ENCODE results near the gene ROR2. TPM values are rescaled to one million over a fixed set of nuclear protein-coding genes. Genes with fewer than 3 reads are reported as not detected.

ROR2 gene
- total and polyA plus RNA-seq, 7 donors, result 0.46 to 81.7 (median 51.4) TPM

DNA sequence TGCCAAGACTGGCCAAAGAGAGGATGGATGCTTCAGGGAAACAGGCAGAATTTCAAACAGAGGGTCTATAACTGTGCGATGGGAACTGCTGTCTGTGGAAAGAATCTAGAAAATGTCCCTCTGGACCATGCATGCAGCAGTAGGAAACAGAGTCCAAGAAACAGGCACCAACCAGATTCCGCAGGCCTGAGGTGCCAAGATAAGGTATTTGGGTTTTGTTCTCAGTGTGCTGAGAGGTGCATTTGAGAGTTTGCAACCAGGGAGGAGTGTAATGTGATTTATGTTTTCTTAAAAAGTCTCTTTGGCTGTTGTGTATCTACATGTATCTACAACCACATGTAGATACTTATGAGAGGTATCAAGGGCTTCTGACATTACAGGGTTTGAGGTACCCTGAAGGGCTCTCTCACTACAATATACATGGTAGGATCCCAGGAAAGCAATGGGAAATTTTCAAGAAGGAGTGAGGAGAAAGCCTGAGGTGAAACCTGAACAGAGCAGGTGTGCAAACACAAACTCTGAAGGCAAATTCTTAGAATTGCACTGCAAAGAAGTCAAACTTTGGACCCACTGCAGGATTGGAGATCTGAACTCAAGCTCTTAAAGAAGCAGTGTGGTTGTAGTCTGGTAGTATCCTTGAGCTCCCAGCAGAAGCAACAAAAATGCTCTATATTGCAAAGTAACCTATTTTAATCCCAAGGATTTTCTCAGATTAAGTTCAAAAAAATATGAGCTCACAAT, 343.6 kb downstream of the ROR2 start:
- intact Hi-C loops (cut with DNase I), result no loop called here
- TF ChIP-seq, protein P1, sequence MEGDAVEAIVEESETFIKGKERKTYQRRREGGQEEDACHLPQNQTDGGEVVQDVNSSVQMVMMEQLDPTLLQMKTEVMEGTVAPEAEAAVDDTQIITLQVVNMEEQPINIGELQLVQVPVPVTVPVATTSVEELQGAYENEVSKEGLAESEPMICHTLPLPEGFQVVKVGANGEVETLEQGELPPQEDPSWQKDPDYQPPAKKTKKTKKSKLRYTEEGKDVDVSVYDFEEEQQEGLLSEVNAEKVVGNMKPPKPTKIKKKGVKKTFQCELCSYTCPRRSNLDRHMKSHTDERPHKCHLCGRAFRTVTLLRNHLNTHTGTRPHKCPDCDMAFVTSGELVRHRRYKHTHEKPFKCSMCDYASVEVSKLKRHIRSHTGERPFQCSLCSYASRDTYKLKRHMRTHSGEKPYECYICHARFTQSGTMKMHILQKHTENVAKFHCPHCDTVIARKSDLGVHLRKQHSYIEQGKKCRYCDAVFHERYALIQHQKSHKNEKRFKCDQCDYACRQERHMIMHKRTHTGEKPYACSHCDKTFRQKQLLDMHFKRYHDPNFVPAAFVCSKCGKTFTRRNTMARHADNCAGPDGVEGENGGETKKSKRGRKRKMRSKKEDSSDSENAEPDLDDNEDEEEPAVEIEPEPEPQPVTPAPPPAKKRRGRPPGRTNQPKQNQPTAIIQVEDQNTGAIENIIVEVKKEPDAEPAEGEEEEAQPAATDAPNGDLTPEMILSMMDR (IDR thresholded peaks at IDR 0.05), result no peak
- TF ChIP-seq EP300 (IDR thresholded peaks at IDR 0.05) (no peak), POLR2AphosphoS5 (IDR thresholded peaks at IDR 0.05) (no peak), POLR2A (IDR thresholded peaks at IDR 0.05) (no peak)
- no peak for DNase-seq
- no peak overlapping the region for H3K27ac ChIP-seq
- no peak overlapping the region for H3K4me3 ChIP-seq
- WGBS, 2 donors, result 37 to 74% methylated on average over 2 of the region's 2 CpGs
- peaks cover 0 to 4% (median 2%) of the 10 kb centered on the region in 4 donors for H3K4me1 ChIP-seq
- no peaks in the 10 kb centered on the region for H3K27me3 ChIP-seq
- H3K9me3 ChIP-seq, result no peaks in the 10 kb centered on the region
- no peaks in the 10 kb centered on the region for H3K36me3 ChIP-seq

- DNase-seq, result no peak
- Histone ChIP-seq H3K9me3 (no peaks in the 10 kb centered on the region), H3K4me3 (no peak overlapping the region), H3K27ac (no peak overlapping the region), H3K4me1 (no peaks in the 10 kb centered on the region), H3K27me3 (no peaks in the 10 kb centered on the region), H3K36me3 (no peaks in the 10 kb centered on the region)
- intact Hi-C loops (cut with DNase I), result no loop called here
- TF ChIP-seq, protein P1 (IDR thresholded peaks at IDR 0.05), result no peak
- TF ChIP-seq EP300 (IDR thresholded peaks at IDR 0.05), result no peak
- TF ChIP-seq POLR2AphosphoS5 (IDR thresholded peaks at IDR 0.05), result no peak
- WGBS, 2 donors, result 16 to 59% methylated on average over 3 of the region's 3 CpGs
Observed at GRCh38 chr9:91604451-91605179, 345.4 kb downstream of the ROR2 start.

GRCh38 chr9:91603932-91604331, 346.1 kb downstream of the ROR2 start:
- Histone ChIP-seq H3K4me3 (no peak overlapping the region), H3K4me1 (no peaks in the 10 kb centered on the region), H3K9me3 (no peaks in the 10 kb centered on the region), H3K27ac (no peak overlapping the region), H3K27me3 (no peaks in the 10 kb centered on the region), H3K36me3 (no peaks in the 10 kb centered on the region)
- no peak for TF ChIP-seq EP300 (IDR thresholded peaks at IDR 0.05)
- TF ChIP-seq, protein P1 (IDR thresholded peaks at IDR 0.05), result no peak
- TF ChIP-seq POLR2AphosphoS5 (IDR thresholded peaks at IDR 0.05), result no peak
- no peak for TF ChIP-seq POLR2A (IDR thresholded peaks at IDR 0.05)
- WGBS, 2 donors, result 69 to 82% methylated on average over 3 of the region's 3 CpGs
- intact Hi-C loops (cut with DNase I), result no loop called here
- no peak for DNase-seq

DNA sequence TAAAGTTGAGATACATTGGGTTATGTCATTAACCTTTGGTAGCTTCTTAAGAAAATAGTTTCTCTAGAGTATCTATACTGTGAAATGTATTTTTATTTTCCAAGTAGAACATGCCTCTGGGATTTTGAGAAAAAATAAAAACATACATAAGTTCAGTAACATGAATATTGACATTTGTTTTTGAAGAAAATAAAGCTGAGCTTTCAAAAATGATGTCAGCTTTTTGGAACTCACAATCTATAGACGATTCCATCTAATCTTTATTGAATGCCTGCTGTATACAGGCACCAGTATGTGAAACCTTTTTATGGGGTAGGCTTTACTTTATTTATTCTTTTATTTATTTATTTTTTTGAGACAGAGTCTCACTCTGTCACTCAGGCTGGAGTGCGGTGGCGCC, 350.5 kb downstream of the ROR2 start:
- Histone ChIP-seq H3K9me3 (no peaks in the 10 kb centered on the region), H3K36me3 (no peaks in the 10 kb centered on the region), H3K4me3 (no peak overlapping the region), H3K27me3 (no peaks in the 10 kb centered on the region), H3K4me1 (no peaks in the 10 kb centered on the region), H3K27ac (no peak overlapping the region)
- intact Hi-C loops (cut with DNase I), result no loop called here
- DNase-seq, result no peak
- WGBS, 2 donors, result 89 to 90% methylated on average over 3 of the region's 3 CpGs
- TF ChIP-seq POLR2AphosphoS5 (IDR thresholded peaks at IDR 0.05) (no peak), EP300 (IDR thresholded peaks at IDR 0.05) (no peak)

GRCh38 chr9:91591627-91592026, 358.4 kb downstream of the ROR2 start:
- no peak for DNase-seq
- Histone ChIP-seq H3K27me3 (no peaks in the 10 kb centered on the region), H3K4me1 (peaks cover 0 to 11% (median 4%) of the 10 kb centered on the region in 4 donors), H3K9me3 (no peaks in the 10 kb centered on the region), H3K4me3 (no peak overlapping the region), H3K27ac (no peak overlapping the region), H3K36me3 (no peaks in the 10 kb centered on the region)
- TF ChIP-seq POLR2A (IDR thresholded peaks at IDR 0.05) (no peak), POLR2AphosphoS5 (IDR thresholded peaks at IDR 0.05) (no peak), EP300 (IDR thresholded peaks at IDR 0.05) (no peak)
- TF ChIP-seq, protein P1 (IDR thresholded peaks at IDR 0.05), result no peak
- WGBS, 2 donors, result 64 to 76% methylated on average over 3 of the region's 3 CpGs
- intact Hi-C loops (cut with DNase I), result no loop called here
